Measurements from ENCODE around the gene ADAMTS20.

- TF ChIP-seq CTCF (IDR thresholded peaks at IDR 0.05; ENCODE audit: low read depth, low read length) (peak; percentile 62), EZH2phosphoT487 (IDR thresholded peaks at IDR 0.05; ENCODE audit: low read depth) (no peak)
Observed at GRCh38 chr12:43336962-43337555, 214.9 kb downstream of the ADAMTS20 start.

Measured in OCI-LY3 (cell line).